ENCODE measurements around the gene PKN3. TPM values are rescaled to one million over a fixed set of nuclear protein-coding genes. Genes with fewer than 3 reads are reported as not detected.

The PKN3 gene
- total and polyA plus RNA-seq, 2 of the 13 experiments (the other 11 are each of a cell fraction or from before 2014, with no cell fraction given): 10.5 to 13.2 TPM

- TF ChIP-seq BHLHE40 (IDR thresholded peaks at IDR 0.05; ENCODE audit: low read length) (no peak), RBAK (CRISPR knock-in tag; IDR thresholded peaks at IDR 0.05) (no peak), CCAR2 (optimal IDR thresholded peaks at IDR 0.05; ENCODE audit: low read depth, low read length) (no peak), ZFP36 (IDR thresholded peaks at IDR 0.05; ENCODE audit: borderline replicate concordance, low read depth, low read length, partially characterized antibody) (no peak), SP5 (CRISPR knock-in tag; IDR thresholded peaks at IDR 0.05; ENCODE audit: borderline replicate concordance, low read depth) (peak; percentile 58), ZNF598 (CRISPR knock-in tag; IDR thresholded peaks at IDR 0.05; ENCODE audit: borderline replicate concordance) (peak; percentile 95; the same call in 1 of the 2 replicates), ZNF12 (CRISPR knock-in tag; IDR thresholded peaks at IDR 0.05) (0 out of 2 replicates have a peak, but pooled peaks have one; percentile 61), FLYWCH1 (CRISPR knock-in tag; IDR thresholded peaks at IDR 0.05) (no peak), KDM3A (CRISPR knock-in tag; IDR thresholded peaks at IDR 0.05; ENCODE audit: low read depth) (no peak; the same call in 1 of the 2 replicates), SP140L (CRISPR knock-in tag; IDR thresholded peaks at IDR 0.05; ENCODE audit: borderline replicate concordance) (no peak), FOXC1 (CRISPR knock-in tag; IDR thresholded peaks at IDR 0.05; ENCODE audit: borderline replicate concordance) (no peak), CHD4 (IDR thresholded peaks at IDR 0.05; ENCODE audit: borderline replicate concordance, low read length) (peak; percentile 100), KAT8 (CRISPR knock-in tag; IDR thresholded peaks at IDR 0.05) (peak; percentile 90), ATF6 (CRISPR knock-in tag; conservative IDR thresholded peaks at IDR 0.05) (no peak), ZNF850 (CRISPR knock-in tag; conservative IDR thresholded peaks at IDR 0.05) (no peak), AGO1 (IDR thresholded peaks at IDR 0.05; ENCODE audit: low read depth, low read length, poor library complexity, severe bottlenecking) (peak; percentile 88), DNMT3B (CRISPR knock-in tag; conservative IDR thresholded peaks at IDR 0.05) (no peak), MAZ (IDR thresholded peaks at IDR 0.05; ENCODE audit: borderline replicate concordance, low read depth, low read length) (peak; percentile 88; the same call in 1 of the 2 replicates), MAZ (CRISPR knock-in tag; IDR thresholded peaks at IDR 0.05; ENCODE audit: low read depth) (peak; percentile 96), RBFOX2 (IDR thresholded peaks at IDR 0.05; ENCODE audit: low read depth, low read length) (peak; percentile 92), ATF1 (CRISPR knock-in tag; IDR thresholded peaks at IDR 0.05) (no peak), MNT (IDR thresholded peaks at IDR 0.05) (peak; percentile 12; the same call in 1 of the 2 replicates), ZNF232 (CRISPR knock-in tag; IDR thresholded peaks at IDR 0.05; ENCODE audit: borderline replicate concordance) (no peak), MEF2D (CRISPR knock-in tag; IDR thresholded peaks at IDR 0.05) (0 out of 2 replicates have a peak, but pooled peaks have one; percentile 10), CTCF (CRISPR knock-in tag; IDR thresholded peaks at IDR 0.05) (no peak)
These were observed 21.8 kb downstream of the PKN3 start, which contains the start of gene ZDHHC12 (continued) for GRCh38 chr9:128723866-128724743.
